Stimulated activated CD4-positive, alpha-beta T cell treated with anti-CD3 and anti-CD28 coated beads, Interleukin-2, amount 100 ng/mL, for 4 hours (primary cell): ENCODE results near the gene KNDC1.
"Not testable (repeated sequence)": the region's sequence is repeated elsewhere in the genome, so short reads cannot be mapped to it uniquely, and the experiment has no call there.

Experiments
- DNase-seq: peaks from one replicate; pipeline ENCODE4 v3.0.0-alpha.2; 2020; ENCODE audit warnings: low read depth

Gene KNDC1

GRCh38 chr10:133141144-133141957, 18.7 kb upstream of the KNDC1 start:
- DNase-seq: no peak

GRCh38 chr10:133141958-133142340, 18.1 kb upstream of the KNDC1 start:
- DNase-seq: no peak

- no peak for DNase-seq
These were observed 17.4 kb upstream of the KNDC1 start for GRCh38 chr10:133142523-133143199.

DNA sequence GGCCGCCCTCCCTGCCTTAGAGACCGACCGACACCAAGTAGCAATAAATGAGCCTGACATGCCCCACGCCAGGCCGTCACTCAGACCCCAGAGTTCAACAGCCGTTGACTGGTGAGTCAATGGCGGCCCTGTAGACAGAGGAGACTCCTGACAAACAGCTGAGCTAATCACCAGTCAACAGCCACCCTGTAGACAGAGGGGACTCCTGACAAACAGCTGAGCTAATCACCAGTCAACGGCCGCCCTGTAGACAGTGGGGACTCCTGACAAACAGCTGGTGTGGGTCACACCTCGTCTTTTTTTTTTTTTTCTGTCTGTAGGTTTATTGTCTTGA, 16.9 kb upstream of the KNDC1 start:
- no peak for DNase-seq

GRCh38 chr10:133143546-133143945, 16.5 kb upstream of the KNDC1 start:
- DNase-seq: no peak

GRCh38 chr10:133144771-133145170, 15.2 kb upstream of the KNDC1 start:
- DNase-seq: no peak

GRCh38 chr10:133150226-133150625, 9.8 kb upstream of the KNDC1 start:
- DNase-seq: no peak

GRCh38 chr10:133150656-133151055, 9.4 kb upstream of the KNDC1 start:
- DNase-seq: no peak

- DNase-seq: not testable (repeated sequence)
These were observed 8.9 kb upstream of the KNDC1 start for GRCh38 chr10:133151071-133151470.

DNA sequence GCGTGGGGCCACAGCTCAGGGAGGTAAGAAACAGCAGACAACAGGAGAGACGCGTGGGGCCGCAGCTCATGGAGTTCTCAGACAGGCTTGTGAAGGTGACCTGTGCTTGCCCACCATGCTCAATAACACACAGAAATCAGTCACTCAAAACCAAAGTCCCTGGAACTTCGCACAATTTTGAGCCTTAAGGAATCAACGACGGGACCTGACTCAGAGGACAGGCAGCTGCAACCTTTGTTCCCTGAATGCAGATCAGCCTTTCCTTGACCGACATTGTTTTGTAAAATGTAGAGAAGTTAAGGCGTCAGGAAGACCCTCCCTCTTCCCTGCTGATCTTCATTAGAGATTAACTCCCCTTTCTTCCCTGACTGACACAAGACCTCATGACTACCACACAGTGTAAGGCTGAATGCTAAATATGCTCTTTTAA, 8.5 kb upstream of the KNDC1 start:
- no peak for DNase-seq

DNA sequence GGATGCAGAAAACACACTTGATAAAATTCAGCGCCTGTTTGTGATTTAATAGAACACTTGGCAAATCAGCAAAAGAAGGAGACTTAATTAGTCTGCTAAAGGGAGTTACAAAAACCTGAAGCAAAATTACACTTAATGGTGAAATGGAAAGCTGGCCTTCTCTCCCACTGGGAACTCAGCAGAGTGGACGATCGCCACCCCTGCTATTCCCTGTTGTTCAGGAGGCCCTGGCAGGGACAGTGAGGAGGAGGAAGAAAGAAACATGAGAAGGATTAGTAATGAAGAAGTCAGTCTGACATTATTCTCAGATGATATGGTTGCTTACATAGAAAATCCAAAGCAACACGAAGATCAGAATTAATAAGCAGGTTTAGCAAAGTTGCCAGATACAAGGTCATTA, 5.6 kb upstream of the KNDC1 start:
- DNase-seq: no peak

DNA sequence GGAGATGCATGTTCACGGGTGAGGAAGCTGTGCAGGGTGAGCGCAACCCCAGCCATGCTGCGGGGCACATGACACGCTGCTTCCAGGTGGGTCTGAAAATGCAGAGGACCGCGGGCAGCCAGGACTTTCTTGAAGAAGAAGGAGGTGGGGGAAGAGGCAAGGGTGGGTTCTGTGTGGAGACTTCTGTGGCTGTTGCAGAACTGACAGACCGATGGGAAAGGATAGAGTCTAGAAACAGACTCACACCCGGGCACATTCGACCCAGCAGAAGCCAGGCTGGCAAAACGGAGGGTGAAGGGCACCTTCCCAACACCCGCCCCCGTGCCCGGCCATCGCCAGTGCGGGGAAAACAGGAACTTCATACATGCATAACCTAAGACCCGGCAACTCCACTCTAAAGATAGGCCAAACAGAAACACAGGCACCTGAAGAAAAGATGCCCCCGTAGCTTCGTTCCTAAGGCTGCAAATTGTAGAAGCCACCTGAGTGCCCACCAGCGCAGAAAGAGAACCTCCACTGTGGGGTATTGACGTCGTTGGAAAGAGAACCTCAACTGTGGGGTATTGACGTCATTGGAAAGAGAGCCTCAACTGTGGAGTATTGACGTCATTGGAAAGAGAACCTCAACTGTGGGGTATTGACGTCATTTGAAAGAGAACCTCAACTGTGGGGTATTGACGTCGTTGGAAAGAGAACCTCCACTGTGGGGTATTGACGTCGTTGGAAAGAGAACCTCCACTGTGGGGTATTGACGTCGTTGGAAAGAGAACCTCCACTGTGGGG, 4.8 kb upstream of the KNDC1 start:
- no peak for DNase-seq

GRCh38 chr10:133156674-133157579, 3.1 kb upstream of the KNDC1 start:
- DNase-seq: no peak

DNA sequence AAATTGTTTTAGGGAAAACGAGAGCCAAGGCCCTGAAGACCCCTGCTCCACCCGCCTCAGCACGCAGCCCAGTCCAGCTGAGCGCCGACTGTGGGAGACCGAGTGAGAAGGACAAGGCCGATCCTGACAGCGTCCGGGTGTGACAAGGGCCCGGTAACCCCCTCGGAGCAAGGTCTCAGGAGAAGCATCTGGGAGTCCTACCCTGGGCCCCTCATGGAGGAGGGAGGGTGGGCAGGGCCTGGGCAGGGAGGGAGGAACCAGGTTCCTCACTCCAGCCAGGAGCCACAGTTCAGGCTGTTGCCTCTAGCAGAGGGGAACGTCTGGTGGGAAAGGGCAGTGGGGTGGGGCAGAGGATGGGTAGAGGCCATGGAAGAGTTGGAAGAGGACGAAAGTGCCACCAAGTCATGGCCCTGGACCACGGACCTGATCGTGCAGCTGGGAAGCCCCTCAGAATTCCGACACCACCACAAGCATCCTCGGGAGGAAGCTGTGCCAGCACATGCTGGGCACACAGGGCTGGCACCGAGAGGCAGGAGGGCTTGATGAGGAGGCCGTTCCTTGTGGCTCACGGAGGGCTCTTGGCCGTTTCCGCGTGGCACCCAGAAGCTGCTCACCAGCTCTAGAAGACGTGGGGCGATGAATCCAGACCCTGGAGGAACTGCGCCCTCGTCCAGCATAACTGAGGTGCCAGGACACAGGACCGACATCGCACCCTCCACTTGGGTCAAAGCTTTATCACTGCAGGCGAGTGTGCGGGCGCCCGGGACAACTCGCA, 2.2 kb upstream of the KNDC1 start:
- DNase-seq: no peak

- no peak for DNase-seq
These were observed 1.6 kb upstream of the KNDC1 start for GRCh38 chr10:133158437-133158755.

DNA sequence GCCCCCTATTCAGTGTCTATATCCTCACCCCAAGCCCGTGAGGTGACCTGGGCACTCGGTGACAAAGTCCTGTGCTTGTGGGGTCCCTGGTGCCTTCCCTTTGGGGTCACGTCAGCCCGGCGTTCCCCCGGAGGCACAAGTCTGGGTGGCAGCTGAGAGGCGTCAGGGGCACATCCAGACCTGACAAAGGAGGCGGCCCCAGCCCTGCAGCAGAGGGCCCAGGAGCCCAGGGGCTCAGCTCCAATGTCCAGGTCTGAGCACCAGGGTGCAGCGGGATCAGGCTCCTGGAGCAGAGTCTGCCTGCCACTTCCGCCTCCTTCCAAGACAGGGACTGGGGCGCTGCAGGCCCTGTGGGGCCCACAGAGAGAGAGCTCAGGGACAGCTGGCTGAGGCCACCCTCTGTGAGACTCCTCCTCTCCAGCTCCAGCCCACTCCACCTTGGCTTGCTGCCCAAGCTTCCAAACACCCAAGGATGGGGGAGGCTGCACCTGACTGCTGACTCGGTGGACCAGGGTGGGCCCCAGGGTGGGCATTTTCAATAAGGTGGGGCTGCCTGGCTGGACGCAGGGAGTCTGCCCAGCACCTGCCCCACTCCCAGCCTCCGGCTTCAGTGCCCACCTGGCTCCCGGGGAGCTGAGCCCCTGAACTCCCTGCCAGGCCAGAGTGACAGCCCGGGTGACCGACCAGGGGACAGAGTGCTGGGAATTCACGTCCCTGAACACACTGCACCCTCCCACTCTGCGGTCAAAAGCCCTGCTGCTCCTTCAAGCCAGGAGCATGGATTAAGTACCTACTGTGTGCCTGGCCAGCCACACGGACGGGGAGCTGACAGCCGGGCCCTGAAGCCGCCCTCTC, 1.0 kb upstream of the KNDC1 start:
- DNase-seq: no peak

- DNase-seq: no peak
These were observed 439 bp upstream of the KNDC1 start for GRCh38 chr10:133159611-133159949.

DNA sequence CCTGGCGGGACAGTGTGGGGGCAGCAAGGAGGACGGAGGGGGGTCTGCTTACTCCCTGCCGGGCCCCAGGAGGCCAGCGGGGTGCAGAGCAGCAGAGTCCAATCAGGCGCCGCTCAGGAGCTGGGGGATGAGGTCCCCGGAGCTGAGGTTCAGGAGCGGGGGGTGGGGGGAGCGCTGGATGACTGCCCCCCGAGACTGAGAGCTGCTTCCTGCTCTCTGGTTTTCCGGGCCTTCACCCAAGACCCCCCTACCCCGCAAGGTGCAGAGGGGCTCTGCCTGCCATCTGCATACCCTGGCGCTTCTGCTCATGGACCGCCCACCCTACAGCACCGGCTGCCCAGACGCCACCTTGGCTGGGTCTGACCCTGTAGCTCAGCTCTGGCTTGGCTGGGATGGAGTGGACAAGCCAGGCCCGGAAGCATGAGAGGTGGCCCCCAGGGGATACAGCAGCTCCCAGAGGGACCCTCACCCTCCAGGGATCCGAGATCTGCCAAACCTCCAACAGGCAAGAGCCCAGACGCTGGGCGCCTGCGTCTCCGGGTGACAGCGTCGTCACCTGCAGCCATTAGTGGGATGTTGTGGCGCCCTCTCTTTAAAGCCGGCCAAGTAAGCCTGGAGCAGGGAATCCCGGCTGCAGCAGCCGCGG, 930 bp downstream of the KNDC1 start:
- DNase-seq: no peak

- no peak for DNase-seq
These were observed 1.6 kb downstream of the KNDC1 start for GRCh38 chr10:133161486-133162109.
